ENCODE results near the gene BLCAP. TPM values are rescaled to one million over a fixed set of nuclear protein-coding genes. Genes with fewer than 3 reads are reported as not detected.

BLCAP gene
- total RNA-seq, 1 donor from 2014 or later: 91.8 TPM

- intact Hi-C loops (cut with micrococcal nuclease): no loop called here
- no peaks in the 10 kb centered on the region for H3K36me3 ChIP-seq
Measured at GRCh38 chr20:37526839-37527637, 638 bp downstream of the BLCAP start.

GRCh38 chr20:37526238-37526838, 1.3 kb downstream of the BLCAP start:
- H3K36me3 ChIP-seq: no peaks in the 10 kb centered on the region
- TF ChIP-seq CTCF (IDR thresholded peaks at IDR 0.05; ENCODE audit: borderline replicate concordance): no peak
- DNase-seq: no peak
- H3K27ac ChIP-seq (replicated peaks): peak overlapping the region; percentile 94
- peaks cover 72% of the 10 kb centered on the region for H3K4me1 ChIP-seq
- peak overlapping the region; percentile 97 for H3K4me3 ChIP-seq
- intact Hi-C loops (cut with micrococcal nuclease): no loop called here
- H3K9me3 ChIP-seq (replicated peaks): no peaks in the 10 kb centered on the region
- H3K27me3 ChIP-seq (ENCODE audit: low read depth): no peaks in the 10 kb centered on the region

More at GRCh38 chr20:37526839-37527637, 638 bp downstream of the BLCAP start:
- Histone ChIP-seq H3K4me3 (peak overlapping the region; percentile 97), H3K9me3 (replicated peaks) (no peaks in the 10 kb centered on the region), H3K27ac (replicated peaks) (peak overlapping the region; percentile 94), H3K27me3 (ENCODE audit: low read depth) (no peaks in the 10 kb centered on the region), H3K4me1 (peaks cover 65% of the 10 kb centered on the region)
- no peak for TF ChIP-seq CTCF (IDR thresholded peaks at IDR 0.05; ENCODE audit: borderline replicate concordance)
- DNase-seq: no peak

GRCh38 chr20:37525810-37526209, 1.9 kb downstream of the BLCAP start:
- Histone ChIP-seq H3K4me1 (peaks cover 77% of the 10 kb centered on the region), H3K4me3 (peak overlapping the region; percentile 97), H3K27ac (replicated peaks) (peak overlapping the region; percentile 94), H3K36me3 (peaks cover 5% of the 10 kb centered on the region), H3K9me3 (replicated peaks) (no peaks in the 10 kb centered on the region), H3K27me3 (ENCODE audit: low read depth) (no peaks in the 10 kb centered on the region)
- TF ChIP-seq CTCF (IDR thresholded peaks at IDR 0.05; ENCODE audit: borderline replicate concordance): no peak
- intact Hi-C loops (cut with micrococcal nuclease): no loop called here
- DNase-seq: no peak

GRCh38 chr20:37524859-37525708, 2.6 kb downstream of the BLCAP start:
- Histone ChIP-seq H3K4me1 (peaks cover 84% of the 10 kb centered on the region), H3K4me3 (peak overlapping the region; percentile 97), H3K27me3 (ENCODE audit: low read depth) (no peaks in the 10 kb centered on the region), H3K9me3 (replicated peaks) (no peaks in the 10 kb centered on the region), H3K36me3 (peaks cover 5% of the 10 kb centered on the region), H3K27ac (replicated peaks) (peak overlapping the region; percentile 94)
- intact Hi-C loops (cut with micrococcal nuclease): no loop called here
- DNase-seq: no peak
- no peak for TF ChIP-seq CTCF (IDR thresholded peaks at IDR 0.05; ENCODE audit: borderline replicate concordance)

GRCh38 chr20:37523911-37524700, 3.6 kb downstream of the BLCAP start:
- Histone ChIP-seq H3K27ac (replicated peaks) (peak overlapping the region; percentile 94), H3K4me3 (peak overlapping the region; percentile 97), H3K36me3 (peaks cover 5% of the 10 kb centered on the region), H3K9me3 (replicated peaks) (no peaks in the 10 kb centered on the region), H3K27me3 (ENCODE audit: low read depth) (no peaks in the 10 kb centered on the region), H3K4me1 (peaks cover 94% of the 10 kb centered on the region)
- no peak for TF ChIP-seq CTCF (IDR thresholded peaks at IDR 0.05; ENCODE audit: borderline replicate concordance)
- intact Hi-C loops (cut with micrococcal nuclease): no loop called here
- DNase-seq: no peak

Measured in left ventricle myocardium inferior (tissue), 1 donor.